Effector CD8-positive, alpha-beta T cell (primary cell): ENCODE measurements around the gene CAMTA1.

Experiments used
- DNase-seq: peaks from one replicate; lab custom pipeline; 2025; lab: John Stamatoyannopoulos, UW

The CAMTA1 gene

DNA sequence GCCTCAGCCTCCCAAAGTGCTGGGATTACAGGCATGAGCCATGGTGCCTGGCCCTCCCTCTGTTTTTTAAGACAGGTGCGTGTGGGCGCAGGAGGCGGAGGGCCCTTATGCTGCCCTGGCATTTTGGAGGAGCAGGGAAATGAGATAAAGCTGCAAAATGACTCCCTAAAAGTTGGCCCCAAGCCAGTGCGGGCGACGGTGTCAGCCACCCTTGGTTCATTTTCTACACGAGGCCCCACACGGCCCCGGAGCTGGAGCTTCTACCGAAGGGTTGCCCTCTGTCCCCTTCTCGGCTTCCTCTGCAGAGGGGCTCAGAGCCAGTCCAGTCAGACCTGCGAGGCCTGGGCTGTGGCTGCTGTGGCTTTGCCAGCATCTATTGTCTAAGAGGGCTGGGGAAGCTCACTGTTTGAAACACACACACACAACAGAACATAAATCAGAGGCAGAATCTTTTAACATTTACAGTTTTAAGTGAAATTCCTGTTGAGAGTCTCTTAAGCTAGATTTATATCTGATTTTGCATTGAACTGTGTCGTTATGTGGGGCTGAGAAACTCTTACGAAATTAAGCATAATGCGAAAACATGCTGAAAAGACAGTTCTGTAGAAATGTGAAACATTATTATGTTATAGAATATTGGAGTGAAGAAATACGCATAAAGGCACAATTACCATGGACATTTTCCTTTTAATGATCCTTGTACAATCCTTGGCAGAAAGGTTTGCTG, 255.9 kb downstream of the CAMTA1 start:
- DNase-seq = no peak

DNA sequence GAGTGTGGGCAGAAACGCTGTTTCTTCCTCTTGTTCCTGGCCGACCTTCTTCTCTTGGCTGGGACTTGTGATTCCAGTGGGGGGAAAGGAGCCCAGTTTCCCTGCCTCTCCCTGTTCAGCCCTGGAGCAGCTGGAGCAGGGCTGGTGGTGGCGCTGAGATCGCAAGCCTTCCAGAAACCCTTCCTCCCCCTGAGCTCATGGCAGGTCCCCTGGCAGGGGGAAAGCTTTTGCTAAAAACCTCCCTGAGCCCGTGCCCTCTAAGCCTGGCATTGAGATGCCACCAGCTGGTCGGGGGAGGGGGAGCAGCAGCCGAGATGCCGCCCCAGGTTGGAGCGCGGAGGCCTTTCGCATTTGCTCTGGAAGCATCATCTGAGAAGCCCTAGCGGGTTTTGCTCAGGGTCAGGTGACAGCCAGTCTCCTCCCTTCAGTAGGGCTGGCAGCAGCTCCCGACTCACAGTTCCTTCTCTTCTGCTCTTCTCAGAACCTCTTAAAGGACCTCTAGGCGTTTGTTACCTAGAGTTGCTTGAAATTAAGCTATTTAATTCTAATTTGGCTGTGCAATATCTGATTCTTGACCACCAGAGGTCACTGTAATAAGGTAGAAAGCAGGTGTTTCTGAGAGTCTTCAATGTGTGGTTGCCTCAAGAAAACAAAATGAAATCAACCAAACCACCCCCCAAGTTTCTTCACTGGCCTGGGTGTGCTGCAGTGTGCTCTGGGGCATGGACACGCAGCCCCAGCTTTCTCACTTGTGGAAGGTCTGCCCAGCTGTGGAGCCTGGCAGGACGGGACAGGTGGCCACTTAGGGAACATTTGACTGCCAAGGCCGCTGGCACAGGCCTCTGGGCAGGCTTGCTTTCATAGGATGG, 257.3 kb downstream of the CAMTA1 start:
- DNase-seq = no peak

DNA sequence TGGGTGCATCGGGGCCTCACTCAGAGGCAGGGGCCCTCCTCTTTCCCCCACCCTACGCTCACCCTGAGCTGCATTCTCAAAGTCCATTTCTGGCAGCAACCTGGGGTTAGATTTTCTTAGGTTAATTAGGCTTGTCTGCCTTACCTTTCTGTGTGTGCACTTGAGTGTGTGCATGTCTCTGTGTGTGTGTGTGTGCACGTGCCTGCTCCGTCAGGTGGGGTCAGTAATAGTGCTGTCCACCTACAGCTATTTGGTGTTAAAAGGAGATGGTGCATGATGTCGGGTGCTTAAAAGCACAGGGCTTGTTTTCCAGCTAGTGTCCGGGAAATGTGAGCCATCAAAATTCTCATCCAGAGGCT, 257.9 kb downstream of the CAMTA1 start:
- DNase-seq = no peak

DNA sequence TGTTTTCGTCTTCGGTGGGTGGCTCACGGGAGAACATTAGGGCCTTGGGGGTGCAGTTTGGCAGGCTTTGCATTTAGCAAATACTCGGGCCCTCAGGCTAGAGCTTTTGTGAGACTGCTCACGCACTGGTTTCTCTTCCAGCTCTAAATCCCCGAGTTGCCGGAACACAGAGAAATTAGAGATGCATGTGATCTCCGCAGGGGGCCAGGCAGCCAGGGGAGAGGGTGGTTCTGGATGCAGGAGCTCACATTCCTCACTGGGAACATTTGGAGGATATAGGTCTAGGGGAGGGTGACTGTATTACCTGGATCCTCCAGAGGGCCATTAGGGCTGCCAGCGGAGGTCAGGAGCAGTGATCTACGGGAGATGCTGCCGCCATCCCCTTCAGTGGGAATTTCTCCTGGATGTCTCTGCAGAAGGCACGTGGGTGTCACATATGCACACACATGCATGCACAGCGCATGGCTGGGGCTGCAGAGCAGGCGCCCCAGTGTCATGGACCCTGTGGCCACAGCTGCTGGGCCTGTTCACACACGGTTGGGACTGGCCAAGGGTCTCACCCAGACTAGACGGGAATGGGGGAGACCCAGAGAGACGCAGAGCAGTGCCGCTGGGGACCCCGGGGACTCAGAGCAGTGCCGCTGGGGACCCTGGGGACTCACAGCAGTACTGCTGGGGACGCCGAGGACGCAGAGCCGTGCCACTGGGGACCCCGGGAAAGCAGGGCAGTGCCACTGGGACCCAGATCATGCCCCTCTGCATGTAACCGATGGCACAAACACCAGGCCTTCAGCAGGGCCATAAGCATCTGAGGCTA, 258.7 kb downstream of the CAMTA1 start:
- DNase-seq = no peak

DNA sequence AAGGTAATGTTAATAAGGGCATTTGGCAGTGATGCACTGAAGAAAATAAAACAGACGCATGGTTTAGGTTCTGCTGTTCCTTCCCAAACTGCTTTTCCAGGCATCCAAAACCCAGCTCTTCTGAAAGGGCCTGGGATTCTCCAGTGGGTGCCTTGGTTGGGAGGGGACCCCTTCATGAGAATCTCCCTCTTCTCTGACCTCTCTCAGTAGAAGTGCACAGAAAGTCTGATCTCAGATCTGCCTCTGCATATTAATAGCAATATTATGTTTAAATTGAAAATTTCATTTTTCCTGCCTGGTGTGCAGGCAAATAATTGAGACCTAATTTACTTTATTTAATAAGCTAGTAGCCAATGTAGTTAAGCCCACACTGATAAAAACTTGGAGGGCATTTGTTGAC, 260.6 kb downstream of the CAMTA1 start:
- DNase-seq = no peak

DNA sequence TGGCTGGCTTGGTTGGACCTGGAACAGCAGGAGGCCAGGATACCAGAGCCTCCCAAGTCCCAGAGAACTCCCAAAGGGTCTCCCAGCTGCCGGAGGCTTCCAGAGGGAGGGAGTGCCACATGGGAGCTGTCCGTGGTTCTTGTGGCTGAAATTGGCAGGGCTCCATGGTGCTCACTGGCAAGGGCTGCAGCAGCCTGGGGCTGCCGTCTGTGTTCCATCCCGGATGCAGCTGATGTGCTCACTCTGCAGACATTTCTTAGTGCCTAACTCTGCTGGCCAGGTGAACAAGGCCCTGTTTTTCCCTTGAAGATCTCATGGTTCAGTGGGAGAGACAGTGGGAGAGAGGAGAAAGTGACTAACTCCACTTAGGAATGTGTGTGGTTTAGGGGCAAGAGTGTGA, 261.1 kb downstream of the CAMTA1 start:
- no peak for DNase-seq

DNA sequence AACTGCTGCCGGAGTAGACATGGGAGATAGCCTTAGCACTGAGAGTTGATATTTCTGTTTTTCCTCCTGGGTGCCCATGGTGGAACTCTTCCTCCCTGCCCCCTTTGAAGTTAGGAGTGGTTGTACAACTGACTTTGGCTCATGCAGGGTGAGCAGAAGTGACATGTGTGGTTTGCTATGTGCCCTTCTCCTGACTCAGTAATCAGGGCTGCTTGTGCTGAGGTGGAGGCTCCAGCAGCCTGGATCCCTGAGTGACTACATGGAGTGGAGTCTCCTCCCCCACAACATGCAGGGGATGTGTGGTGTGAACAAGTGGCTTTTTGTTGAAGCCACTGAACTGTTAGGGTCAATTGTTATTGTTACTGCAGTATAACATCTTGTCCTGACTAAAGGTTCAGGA, 261.6 kb downstream of the CAMTA1 start:
- DNase-seq = no peak

DNA sequence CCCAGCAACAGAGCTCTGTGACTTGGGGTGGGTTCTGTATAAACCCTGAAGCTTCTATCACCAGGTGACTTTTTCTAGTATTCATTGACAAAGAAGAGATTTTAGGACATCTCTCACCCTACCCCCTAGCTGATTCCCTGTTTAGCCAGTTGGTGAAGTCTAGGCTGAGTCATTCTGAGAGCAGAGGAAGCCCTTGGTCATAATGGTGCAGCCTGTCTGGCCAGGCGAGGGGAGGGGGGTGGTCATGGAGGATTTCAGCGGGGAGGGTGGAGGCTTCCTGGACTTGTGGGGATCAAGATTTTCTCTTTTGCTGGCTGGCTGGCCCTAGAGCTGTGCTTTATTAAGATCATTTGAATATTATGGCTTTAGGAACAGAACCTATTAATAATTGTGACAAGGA, 262.6 kb downstream of the CAMTA1 start:
- no peak for DNase-seq

DNA sequence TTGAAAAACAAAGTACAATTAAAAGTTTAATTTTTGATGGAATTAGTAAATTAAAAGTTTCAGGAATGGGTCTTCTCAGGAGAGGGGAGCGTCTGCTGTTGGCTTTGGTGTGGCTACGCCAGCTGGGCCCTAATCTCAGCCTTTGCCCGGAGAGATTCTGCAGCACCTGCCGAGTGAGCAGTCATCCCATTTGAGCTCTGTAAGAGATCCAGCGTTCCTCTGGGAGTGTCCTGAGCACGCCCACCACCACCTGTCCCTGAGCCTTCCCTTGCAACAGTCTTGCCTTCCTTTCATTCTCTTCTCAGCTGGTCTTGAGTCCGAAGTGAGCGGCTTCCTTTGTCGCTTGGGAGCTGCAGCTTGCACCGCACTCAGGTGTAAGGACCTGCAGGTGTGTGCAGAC, 263.1 kb downstream of the CAMTA1 start:
- DNase-seq = no peak

DNA sequence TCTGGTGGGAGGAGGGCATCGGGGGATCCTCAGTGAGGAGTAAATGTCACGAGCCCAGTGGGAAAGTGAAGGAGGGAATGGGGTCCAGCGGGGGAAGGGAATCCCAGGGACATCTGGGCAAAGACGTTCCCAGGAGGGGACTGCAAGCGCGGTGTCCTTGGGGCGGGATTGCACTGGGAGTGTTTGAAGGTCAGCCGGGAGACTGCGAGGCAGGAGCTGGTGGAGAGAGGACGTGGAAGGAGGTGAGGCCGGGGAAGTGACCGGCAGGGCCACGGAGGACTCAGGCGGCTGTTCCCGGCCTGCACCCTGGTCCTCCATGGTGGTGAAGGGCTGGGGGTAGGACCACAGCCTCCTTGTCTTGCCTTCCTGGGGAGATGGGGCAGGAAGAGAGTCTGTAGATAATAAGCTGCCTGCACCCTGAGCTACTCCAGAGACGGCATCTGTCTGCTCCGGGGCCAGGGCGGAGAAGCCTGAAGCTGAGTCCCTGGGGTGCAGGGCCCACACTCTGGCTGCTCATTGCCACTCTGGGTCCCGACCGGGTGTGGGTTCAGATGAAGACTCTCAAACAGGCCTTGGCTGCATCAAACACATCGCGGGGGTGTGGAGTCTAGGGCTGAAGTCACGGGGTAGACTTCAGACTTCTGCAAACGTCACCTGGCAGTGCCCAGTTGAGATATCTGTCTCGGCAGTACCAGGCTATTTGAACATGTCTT, 264.8 kb downstream of the CAMTA1 start:
- no peak for DNase-seq

DNA sequence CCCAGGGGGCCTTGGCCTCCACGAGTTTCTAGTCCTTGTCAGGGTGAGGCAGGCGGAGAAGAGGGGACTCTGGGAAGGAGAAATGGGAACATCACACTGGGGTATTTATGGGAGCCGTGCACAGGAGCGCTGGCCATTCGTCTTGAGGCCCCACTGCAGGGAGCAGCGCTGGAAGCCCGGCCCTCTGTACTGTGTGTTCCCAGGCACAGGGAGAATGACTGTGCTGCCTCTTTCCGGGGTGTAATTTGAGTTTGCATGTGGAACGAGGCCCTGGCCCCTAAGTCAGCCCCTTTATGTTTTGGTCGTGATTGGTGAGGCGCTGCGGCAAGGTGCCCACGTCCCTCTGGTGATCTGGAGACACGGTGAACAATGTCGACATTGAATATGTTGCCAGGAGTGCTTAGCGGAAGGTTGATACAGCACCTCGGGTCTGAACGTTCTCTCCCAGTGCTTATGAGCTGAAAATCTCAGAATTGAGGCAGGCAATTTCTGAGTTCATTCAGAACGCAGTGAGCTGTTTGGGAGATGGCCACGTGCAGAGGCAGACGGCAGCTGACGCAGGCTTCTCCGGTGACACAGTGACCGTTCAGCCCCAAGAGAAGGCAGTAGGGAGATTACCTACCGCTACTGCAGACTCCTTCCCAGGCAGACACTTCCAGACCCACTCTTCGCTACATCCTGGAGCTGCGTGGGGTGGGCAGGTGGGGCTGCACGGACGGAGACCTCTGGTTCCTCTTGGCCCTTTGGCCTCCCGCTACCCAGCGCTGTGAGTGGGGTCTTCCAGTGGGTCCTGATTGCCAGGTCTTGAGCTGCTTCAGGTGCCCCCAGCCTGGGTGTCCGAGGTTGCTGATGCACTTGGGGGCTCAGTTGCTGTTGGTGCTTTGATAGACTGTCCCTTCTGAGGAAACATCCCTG, 265.8 kb downstream of the CAMTA1 start:
- no peak for DNase-seq

DNA sequence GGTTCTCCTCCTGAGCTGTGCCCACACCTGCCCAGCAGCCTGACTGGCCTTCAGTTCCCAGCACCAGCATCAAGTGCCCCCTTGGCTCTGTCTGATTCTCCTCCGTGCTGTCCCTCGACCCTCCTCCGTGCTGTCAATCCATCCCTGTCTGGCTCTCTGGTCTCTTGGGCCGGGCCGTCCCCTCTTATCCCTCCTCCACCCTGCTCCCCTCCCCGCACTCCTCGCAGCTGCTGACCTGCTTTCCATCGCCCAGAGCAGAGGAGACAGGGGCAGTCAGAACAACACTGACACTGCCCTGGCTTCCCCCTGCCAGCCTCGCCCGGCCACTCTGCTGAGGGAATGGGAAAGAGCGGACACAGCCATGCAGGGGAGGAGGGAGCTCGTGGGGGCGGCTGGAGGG, 267.4 kb downstream of the CAMTA1 start:
- DNase-seq = no peak

DNA sequence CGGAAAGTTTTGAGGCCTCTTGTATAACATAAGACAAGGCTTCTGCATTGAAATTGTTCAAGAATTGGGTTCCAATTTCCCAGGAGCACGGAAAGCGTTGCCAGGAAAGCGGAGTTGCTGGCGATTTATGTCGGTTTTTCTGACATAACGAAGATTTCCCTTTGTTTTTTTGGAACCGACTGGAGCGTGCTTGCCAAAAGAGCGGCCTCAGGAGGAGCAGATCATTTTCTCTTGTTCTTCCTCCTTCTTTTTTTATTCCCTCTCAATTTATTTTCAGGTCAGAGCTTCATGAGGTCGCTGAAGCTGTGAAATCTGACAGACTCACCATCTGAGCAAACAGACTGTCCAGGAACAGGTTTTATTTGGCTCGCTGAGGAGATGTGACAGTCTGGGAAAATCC, 275.5 kb downstream of the CAMTA1 start:
- DNase-seq = no peak

DNA sequence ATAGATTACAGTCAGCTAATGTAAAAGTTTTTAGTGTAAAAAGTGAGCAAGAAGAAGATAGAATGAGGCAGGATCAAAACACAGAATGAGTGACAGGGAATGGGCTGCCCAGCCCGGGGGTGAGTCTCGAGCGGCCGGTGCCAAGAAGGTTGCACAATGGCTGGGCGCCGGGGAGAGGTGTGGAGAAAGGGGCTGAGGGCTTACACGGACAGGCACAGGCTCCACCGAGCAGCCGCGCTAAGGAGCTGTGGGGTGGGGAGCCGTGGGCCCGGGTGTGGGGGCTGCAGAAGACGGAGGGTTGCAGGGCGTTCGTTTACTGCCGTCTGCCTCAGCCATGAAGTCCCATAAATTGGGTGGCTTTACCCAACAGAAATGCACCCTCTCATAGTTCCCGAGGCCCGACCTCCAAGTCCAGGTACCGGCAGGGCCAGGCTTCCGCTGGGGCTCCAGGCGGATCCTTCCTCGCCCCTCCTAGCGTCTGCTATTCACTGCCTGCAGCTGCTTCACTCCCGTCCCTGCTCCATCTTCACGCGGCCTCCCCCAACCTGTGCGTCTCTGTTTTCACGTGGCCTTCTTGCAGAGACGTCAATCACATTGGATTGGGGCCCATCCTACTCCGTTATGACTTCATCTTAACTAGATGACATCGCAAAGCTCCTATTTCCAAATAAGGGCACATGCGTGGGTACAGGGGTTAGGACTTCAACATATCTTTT, 277.2 kb downstream of the CAMTA1 start:
- no peak for DNase-seq

DNA sequence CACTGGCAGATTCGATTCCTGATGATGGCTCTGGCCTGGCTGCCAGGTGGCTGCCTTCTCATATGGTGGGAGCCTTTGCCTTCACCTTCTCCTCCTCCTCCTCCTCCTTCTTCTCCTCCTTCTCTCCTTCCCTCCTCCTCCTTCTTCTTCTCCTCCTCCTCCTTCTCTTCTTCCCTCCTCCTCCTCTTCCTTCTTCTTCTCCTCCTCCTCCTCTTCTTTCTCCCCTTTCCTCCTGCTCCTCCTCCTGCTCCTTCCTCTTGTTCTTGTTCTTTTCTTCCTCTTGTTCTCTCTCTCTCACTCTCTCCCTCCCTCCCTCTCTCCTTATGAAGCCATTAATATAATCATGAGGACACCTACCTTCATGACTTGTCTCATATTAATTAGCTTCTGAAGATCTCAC, 278.7 kb downstream of the CAMTA1 start:
- DNase-seq = no peak

DNA sequence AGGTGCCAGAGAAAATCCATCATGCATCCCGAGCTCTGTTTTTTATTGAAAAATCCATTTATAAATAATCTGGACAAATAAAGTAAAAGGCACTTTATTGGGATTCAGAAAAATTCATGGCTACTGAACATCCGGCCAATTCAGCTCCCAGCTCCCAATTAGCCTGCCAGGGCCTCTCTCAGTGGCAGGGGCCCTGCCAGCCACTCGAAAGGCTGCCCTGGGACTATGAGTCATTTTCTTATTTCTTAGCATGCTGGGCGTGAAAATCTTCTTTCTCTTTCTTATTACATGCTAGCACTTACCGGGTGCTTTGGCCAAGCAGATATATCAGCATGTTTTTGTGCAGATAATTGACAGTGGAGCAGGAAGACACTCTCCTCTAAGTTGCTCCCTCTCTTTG, 283.3 kb downstream of the CAMTA1 start:
- DNase-seq = no peak

DNA sequence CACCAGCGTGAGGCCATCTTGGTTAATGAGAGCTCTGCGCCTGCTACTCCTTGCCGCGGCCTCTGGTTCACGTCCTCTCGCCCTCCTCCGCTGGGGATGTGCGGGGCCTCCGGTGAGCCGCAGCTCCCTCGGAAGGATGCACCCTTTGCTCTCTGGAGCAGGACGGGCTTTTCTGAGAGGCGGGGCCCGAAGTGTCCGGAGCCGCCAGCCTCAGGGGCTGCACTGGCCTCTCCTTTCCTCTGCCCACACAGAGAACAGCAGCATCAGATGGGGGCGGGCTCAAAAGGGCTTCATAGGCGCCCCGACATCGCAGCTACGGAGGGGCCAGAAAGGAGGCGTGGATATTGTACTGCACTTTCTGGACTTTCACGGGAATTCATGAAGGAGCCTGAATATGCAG, 284.7 kb downstream of the CAMTA1 start:
- no peak for DNase-seq

DNA sequence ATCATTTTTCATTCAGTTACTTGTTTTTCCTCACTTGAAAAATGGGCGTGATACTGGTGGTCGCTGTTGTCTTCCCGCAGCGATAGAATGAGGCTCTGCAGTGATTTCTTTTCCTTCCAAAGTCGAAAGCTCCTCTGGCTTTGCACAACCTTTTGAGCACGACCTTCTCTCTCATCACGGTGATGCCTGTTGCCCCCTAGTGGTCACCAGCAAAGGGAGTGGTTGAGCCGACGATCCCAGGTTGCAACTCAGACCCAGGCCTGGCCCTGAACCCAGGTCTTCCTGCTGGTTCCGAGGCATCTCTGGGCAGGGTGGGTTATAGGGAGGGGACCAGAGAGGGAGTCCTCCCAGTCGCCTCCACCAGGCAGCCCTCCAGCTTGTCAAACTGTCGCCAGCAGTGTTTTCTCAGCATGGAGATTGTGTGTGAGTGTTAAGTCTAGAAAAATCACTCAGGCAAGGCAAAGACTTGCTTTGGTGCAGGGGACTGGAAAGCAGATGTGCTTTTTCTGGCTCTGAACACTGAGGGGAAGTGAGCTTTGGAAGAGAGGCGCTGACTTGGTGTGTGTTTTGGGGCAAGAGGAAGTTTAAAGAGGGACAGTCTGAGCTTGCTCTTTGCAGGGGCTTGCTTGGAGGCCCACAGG, 285.3 kb downstream of the CAMTA1 start:
- DNase-seq = peak; percentile 21

DNA sequence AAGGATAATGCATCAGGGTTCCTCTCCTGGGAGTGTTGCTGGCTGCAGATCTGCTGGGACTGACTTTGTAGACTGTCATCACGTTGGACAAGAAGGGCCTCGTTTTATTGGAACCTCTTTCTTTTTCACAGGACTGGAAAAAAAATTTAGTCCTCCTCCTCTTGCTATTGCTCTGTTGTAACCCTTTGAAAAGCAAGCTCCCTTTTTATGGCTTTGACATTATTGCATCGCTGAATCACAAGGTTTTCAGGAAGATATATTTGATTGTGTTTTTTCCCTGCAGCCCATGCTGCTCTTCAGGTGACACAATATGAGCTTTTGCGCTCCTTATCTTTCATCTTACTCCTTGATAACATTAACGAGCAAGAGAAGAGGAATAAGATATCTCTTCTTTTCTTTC, 290.9 kb downstream of the CAMTA1 start:
- no peak for DNase-seq

DNA sequence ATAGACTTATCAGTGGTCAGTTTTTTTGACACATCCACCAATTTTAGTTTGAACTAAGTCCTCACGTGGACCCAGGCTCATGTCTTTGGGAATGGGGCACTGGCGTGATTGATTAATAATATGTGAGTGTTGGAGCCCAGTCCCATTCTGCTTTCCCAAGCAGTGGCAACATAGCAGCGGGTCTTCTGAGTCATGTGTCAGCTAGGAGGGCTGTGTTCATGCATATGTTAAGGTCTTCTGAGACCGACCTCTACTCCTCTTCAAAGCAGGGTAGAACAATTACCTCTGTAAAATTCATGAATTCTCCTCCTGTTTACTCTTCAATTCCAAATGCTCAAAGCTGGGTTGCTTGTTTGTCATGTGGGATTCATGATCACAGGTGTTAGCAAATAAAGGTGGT, 291.3 kb downstream of the CAMTA1 start:
- DNase-seq = no peak
